Body of pancreas (tissue), 4 donors: ENCODE data around the gene FNDC3B. TPM values are rescaled to one million over a fixed set of nuclear protein-coding genes. Genes with fewer than 3 reads are reported as not detected.

Experiments used
- ATAC-seq: fragments of 150-250 bp; one replicate; pipeline ENCODE4 v1.9.1; 2016
- DNase-seq, 4 donors: peaks; one replicate each; pipeline ENCODE4 v3.0.0-alpha.2; 2019
- H3K27ac ChIP-seq, 4 donors: fragments of 200-600 bp; sonication (generic); 1 replicate in 3 of 4; 2 replicates in 1 of 4; pipeline versions ENCODE4 v1.5.1 to v1.6.1; 2016 to 2019; ENCODE audit warnings: mild to moderate bottlenecking in 1 of 4, mixed read lengths in 1 of 4, moderate library complexity in 1 of 4
- H3K27me3 ChIP-seq, 2 donors: fragments of 200-600 bp; sonication (generic); one replicate each; pipeline ENCODE4 v1.6.0; 2016; ENCODE audit warnings: mild to moderate bottlenecking in 1 of 2
- H3K36me3 ChIP-seq, 2 donors: fragments of 200-600 bp; sonication (generic); replicated peaks in 1 of 2; 2 replicates each; pipeline ENCODE4 v1.5.1; 2016; ENCODE audit warnings: low read depth in 2 of 2; ENCODE audit not compliant: insufficient read depth in 1 of 2
- H3K4me1 ChIP-seq: fragments of 200-600 bp; sonication (generic); one replicate; pipeline ENCODE4 v1.6.0; 2016
- H3K4me3 ChIP-seq, 2 donors: fragments of 200-600 bp; sonication (generic); 1 replicate in 1 of 2; 2 replicates in 1 of 2; pipeline ENCODE4 v1.5.1; 2016 to 2019
- H3K9me3 ChIP-seq, 3 donors: fragments of 200-600 bp; sonication (generic); 1 replicate in 2 of 3; 2 replicates in 1 of 3; pipeline ENCODE4 v1.5.1; 2016
- POLR2A ChIP-seq, 3 donors: fragments of 450-650 bp; IDR thresholded peaks; one replicate each; pipeline ENCODE4 v1.6.1; 2016; ENCODE audit warnings: antibody characterized with exemption in 3 of 3, mild to moderate bottlenecking in 2 of 3
- WGBS, 2 donors: methylation state at CpG; one replicate each; pipeline ENCODE4 v1.1.5; 2017; 5-methylcytosine and 5-hydroxymethylcytosine counted together
- intact Hi-C: fragments of 100-400 bp; cut with DNase I; formaldehyde crosslinking; loops from one replicate; pipeline ENCODE4 v1.15.1; 2023
- total RNA-seq, 2 donors: library from RNA; depleted of rRNA; stranded (reverse); fragments of >200 nt; gene quantifications; one replicate each; pipeline ENCODE4 v1.1.0, GENCODE V29; 2016
- TF ChIP-seq, protein P1 (sequence below), 7 experiments: fragments of 450-650 bp in 4 of 7; fragments of 200-600 bp in 3 of 7; sonication (generic) in 3 of 7; IDR thresholded peaks; one replicate each; pipeline ENCODE4 v1.5.1; 2016 to 2019; ENCODE audit warnings: antibody characterized with exemption in 7 of 7

The FNDC3B gene
- total RNA-seq, 2 donors from 2014 or later: 64.3 to 86.0 TPM

DNA sequence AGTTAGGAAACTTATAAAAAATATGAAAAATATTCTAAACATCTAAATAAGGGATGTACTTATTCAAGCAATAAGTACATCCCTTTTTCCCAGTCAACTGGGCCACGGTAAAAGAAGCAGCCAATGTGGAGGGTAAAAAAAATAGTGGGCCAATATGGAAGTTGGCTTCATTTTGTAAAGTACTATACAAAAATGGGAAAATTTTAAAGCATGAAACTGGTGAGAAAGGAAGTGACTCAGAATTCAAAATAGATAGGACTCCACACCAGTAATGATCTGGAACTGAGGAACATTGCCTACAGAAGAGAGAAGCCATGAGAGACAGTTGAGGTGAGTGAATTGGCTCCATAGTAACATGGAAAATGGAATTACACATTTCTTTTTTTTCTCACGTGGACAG is 108.9 kb downstream of the FNDC3B start:
- H3K27me3 ChIP-seq: no peaks in the 10 kb centered on the region
- no peaks in the 10 kb centered on the region for H3K36me3 ChIP-seq
- peak overlapping the region in 2 of 4 donors; percentile 4 to 30 for H3K27ac ChIP-seq
- no peaks in the 10 kb centered on the region for H3K9me3 ChIP-seq
- TF ChIP-seq, protein P1, sequence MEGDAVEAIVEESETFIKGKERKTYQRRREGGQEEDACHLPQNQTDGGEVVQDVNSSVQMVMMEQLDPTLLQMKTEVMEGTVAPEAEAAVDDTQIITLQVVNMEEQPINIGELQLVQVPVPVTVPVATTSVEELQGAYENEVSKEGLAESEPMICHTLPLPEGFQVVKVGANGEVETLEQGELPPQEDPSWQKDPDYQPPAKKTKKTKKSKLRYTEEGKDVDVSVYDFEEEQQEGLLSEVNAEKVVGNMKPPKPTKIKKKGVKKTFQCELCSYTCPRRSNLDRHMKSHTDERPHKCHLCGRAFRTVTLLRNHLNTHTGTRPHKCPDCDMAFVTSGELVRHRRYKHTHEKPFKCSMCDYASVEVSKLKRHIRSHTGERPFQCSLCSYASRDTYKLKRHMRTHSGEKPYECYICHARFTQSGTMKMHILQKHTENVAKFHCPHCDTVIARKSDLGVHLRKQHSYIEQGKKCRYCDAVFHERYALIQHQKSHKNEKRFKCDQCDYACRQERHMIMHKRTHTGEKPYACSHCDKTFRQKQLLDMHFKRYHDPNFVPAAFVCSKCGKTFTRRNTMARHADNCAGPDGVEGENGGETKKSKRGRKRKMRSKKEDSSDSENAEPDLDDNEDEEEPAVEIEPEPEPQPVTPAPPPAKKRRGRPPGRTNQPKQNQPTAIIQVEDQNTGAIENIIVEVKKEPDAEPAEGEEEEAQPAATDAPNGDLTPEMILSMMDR (IDR thresholded peaks at IDR 0.05): no peak
- no peak for TF ChIP-seq POLR2A (IDR thresholded peaks at IDR 0.05)
- peaks cover 30% of the 10 kb centered on the region for H3K4me1 ChIP-seq
- no peak for ATAC-seq
- no peak overlapping the region for H3K4me3 ChIP-seq
- intact Hi-C loops: no loop called here
- no peak for DNase-seq
- 53 to 66% methylated on average over 2 of the region's 2 CpGs for WGBS, 2 donors

DNA sequence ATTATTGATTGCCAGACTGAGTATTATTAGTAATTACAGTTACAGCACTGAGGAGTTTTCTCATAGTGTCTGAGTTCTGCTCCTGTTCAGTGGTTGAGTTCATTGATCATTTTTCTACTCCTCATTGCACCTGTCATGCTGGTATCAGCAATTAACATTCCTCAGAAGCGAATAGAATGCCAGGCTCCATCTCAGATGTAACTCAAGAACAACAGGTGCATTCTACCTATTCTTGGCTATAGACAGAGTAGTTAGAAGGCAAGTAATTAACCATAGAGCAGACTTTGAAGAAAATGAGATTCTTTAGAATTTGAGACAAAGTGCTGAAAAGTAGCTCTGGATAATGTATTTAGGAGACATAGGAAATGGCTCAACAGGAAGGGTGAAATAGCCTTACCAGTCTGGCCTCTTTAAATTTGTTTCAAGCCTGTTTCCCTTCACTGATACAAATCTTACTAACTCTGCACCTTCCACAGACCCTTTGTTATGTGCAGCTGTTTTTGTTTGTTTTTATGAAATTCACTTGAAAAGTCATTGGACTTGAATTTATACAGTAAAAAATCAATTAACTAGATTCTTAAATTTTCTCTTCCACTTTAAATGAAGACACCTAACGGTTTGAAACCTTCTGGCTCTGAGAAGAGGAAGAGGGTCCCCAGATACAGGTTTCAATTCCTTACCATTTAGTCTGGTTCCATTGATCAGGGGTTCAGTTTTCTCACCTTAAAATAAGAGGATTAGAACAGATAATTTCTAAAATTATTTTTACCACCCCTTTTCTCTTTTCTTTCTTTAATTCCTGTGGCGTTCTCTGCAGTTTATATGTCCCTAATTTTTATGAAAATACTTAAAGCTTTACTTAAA is 109.6 kb downstream of the FNDC3B start:
- TF ChIP-seq, protein P1 (IDR thresholded peaks at IDR 0.05): no peak
- no peak for TF ChIP-seq POLR2A (IDR thresholded peaks at IDR 0.05)
- Histone ChIP-seq H3K27ac (peak overlapping the region in 2 of 4 donors; percentile 4 to 30), H3K27me3 (no peaks in the 10 kb centered on the region), H3K36me3 (no peaks in the 10 kb centered on the region), H3K4me3 (no peak overlapping the region), H3K4me1 (peaks cover 37% of the 10 kb centered on the region), H3K9me3 (no peaks in the 10 kb centered on the region)
- 56 to 59% methylated on average over 3 of the region's 3 CpGs for WGBS, 2 donors
- DNase-seq (no peak), ATAC-seq (no peak)
- intact Hi-C loops: no loop called here

DNA sequence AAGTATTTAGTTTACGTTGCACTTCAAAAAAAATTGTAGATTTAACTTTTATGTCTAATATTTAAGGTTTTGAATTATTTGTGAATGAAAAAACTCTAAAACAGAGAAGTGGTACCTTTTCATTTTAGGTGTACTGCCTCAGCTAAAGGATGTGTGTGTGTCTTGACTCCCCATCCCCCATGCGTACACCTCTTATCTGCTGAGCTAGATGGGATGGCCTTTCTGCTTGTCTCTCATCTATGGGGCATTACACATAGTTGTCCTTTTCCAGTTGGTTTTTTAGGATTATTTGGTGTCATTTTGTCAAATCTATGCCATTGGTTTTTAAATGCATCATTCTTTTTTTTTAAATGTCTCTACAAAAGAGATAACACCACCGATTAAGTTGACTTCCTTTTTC is 110.9 kb downstream of the FNDC3B start:
- no peaks in the 10 kb centered on the region for H3K36me3 ChIP-seq
- H3K27me3 ChIP-seq: no peaks in the 10 kb centered on the region
- H3K4me3 ChIP-seq: no peak overlapping the region
- DNase-seq (no peak), ATAC-seq (no peak)
- TF ChIP-seq, protein P1 (IDR thresholded peaks at IDR 0.05): no peak
- no peak for TF ChIP-seq POLR2A (IDR thresholded peaks at IDR 0.05)
- H3K4me1 ChIP-seq: peaks cover 42% of the 10 kb centered on the region
- H3K27ac ChIP-seq: no peak overlapping the region
- intact Hi-C loops: no loop called here
- H3K9me3 ChIP-seq: no peaks in the 10 kb centered on the region
- WGBS, 2 donors: 66 to 71% methylated on average over 3 of the region's 3 CpGs

DNA sequence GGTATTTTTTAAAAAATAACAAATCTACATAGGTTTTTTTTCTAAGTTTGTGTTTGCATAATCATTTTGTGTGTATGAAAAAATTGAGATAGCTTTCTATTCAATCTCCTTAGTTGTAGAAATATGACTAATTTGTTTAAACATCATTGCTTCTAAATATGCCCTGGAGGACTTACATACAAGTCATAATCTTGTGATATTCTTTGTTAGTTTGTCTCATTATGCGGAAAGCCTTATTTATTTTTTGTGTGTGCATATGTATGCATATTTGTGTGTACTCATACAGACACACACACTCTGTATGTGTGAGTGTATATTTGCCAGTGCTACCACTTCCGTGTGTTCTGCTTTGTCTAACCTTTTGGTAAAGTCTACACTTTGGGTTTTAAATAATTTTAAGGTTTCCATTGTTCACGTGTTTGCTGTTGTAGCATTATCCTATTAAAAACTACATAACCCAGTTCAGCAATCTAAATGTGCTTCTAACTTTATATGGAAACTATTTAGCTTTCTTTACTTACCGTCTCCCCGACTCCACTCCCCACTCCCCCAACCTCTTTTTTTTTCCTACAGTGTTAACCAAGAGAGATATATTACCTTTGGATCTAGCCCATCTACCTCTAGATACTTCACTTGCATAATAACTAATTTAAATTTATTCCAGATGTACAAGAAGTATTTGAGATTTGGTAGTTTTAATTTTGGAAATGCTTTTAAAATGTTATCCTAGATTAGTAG is 111.7 kb downstream of the FNDC3B start:
- peaks cover 50% of the 10 kb centered on the region for H3K4me1 ChIP-seq
- DNase-seq: no peak

More for the DNA sequence above, 111.7 kb downstream of the FNDC3B start:
- Histone ChIP-seq H3K36me3 (no peaks in the 10 kb centered on the region), H3K4me3 (no peak overlapping the region), H3K9me3 (no peaks in the 10 kb centered on the region), H3K27ac (no peak overlapping the region), H3K27me3 (no peaks in the 10 kb centered on the region)
- no peak for TF ChIP-seq POLR2A (IDR thresholded peaks at IDR 0.05)
- TF ChIP-seq, protein P1 (IDR thresholded peaks at IDR 0.05): no peak
- WGBS, 2 donors: 60 to 72% methylated on average over 5 of the region's 5 CpGs
- intact Hi-C loops: no loop called here
- no peak for ATAC-seq
